SU-DHL-6 (cell line): ENCODE results near the gene ACAP2.
A peak's percentile ranks its signal among the peaks of the same experiment; 100 is the strongest.

Source experiments
- H2AFZ ChIP-seq: fragments of 200-600 bp; sonication (generic); 2 replicates; pipeline ENCODE4 v1.6.1; 2014; ENCODE audit warnings: low read depth, mild to moderate bottlenecking, moderate library complexity, mixed read lengths, antibody characterized with exemption, low read length; ENCODE audit not compliant: severe bottlenecking
- H3F3A ChIP-seq: fragments of 200-600 bp; shearing (Covaris generic); 2 replicates; pipeline ENCODE4 v1.6.0; 2016; ENCODE audit warnings: antibody characterized with exemption, mild to moderate bottlenecking; ENCODE audit not compliant: insufficient read depth
- H3K27ac ChIP-seq: fragments of 200-600 bp; sonication (generic); 2 replicates; pipeline ENCODE4 v1.5.1; 2016; ENCODE audit warnings: low read depth, mild to moderate bottlenecking, low read length, moderate library complexity, mixed read lengths
- H3K27me3 ChIP-seq: fragments of 200-600 bp; sonication (generic), shearing (Covaris generic); 2 replicates; pipeline ENCODE4 v1.6.0; 2014; ENCODE audit warnings: mild to moderate bottlenecking, low read length
- H3K36me3 ChIP-seq: fragments of 200-600 bp; sonication (generic); 2 replicates; pipeline ENCODE4 v1.6.1; 2014; ENCODE audit warnings: mild to moderate bottlenecking, low read length, mixed read lengths
- H3K4me2 ChIP-seq: fragments of 300-600, 200-600 bp; shearing (Covaris generic), sonication (generic); 2 replicates; pipeline ENCODE4 v1.6.0; 2014; ENCODE audit warnings: low read length, low read depth, mild to moderate bottlenecking; ENCODE audit not compliant: poor library complexity, severe bottlenecking
- H3K4me3 ChIP-seq: fragments of 200-600 bp; sonication (generic); 2 replicates; pipeline ENCODE4 v1.5.1; 2014; ENCODE audit warnings: antibody characterized with exemption, low read length, mild to moderate bottlenecking, mixed read lengths; ENCODE audit not compliant: insufficient read depth, poor library complexity, severe bottlenecking
- H3K79me2 ChIP-seq: fragments of 200-600 bp; sonication (generic); 2 replicates; pipeline ENCODE4 v1.6.1; 2014; ENCODE audit warnings: mild to moderate bottlenecking, low read length, moderate library complexity; ENCODE audit not compliant: insufficient read depth
- H3K9ac ChIP-seq: fragments of 200-600 bp; sonication (generic); 2 replicates; pipeline ENCODE4 v1.7.0; 2014; ENCODE audit warnings: mild to moderate bottlenecking, low read length
- H3K9me2 ChIP-seq: fragments of 200-600 bp; sonication (generic); replicated peaks from 2 replicates; pipeline ENCODE4 v1.6.1; 2014; ENCODE audit warnings: low read length; ENCODE audit not compliant: insufficient read depth
- H3K9me3 ChIP-seq: fragments of 200-600 bp; sonication (generic); 2 replicates; pipeline ENCODE4 v1.6.1; 2014; ENCODE audit warnings: low read length, mixed read lengths; ENCODE audit not compliant: insufficient read depth
- H4K20me1 ChIP-seq: fragments of 200-600 bp; sonication (generic); 2 replicates; pipeline ENCODE4 v1.6.1; 2014; ENCODE audit warnings: low read depth, mild to moderate bottlenecking, antibody characterized with exemption, low read length, moderate library complexity, mixed read lengths
- CTCF ChIP-seq: fragments of 200-600 bp; sonication (generic); IDR thresholded peaks from one replicate; pipeline ENCODE4 v1.5.1; 2017; ENCODE audit warnings: antibody characterized with exemption, mild to moderate bottlenecking, low read length, moderate library complexity; ENCODE audit not compliant: insufficient read depth, poor library complexity, severe bottlenecking
- EZH2phosphoT487 ChIP-seq: fragments of 200-600 bp; sonication (generic), shearing (Covaris generic); conservative IDR thresholded peaks from 2 replicates; pipeline ENCODE4 v1.6.1; 2018; ENCODE audit warnings: mild to moderate bottlenecking, antibody characterized with exemption, low read length, moderate library complexity, mixed read lengths

The ACAP2 gene

GRCh38 chr3:195394024-195394423 is 48.8 kb downstream of the ACAP2 start:
- H4K20me1 ChIP-seq = no peaks in the 10 kb centered on the region
- no peak overlapping the region for H2AFZ ChIP-seq
- TF ChIP-seq CTCF (no peak), EZH2phosphoT487 (no peak)
- no peaks in the 10 kb centered on the region for H3K36me3 ChIP-seq
- no peaks in the 10 kb centered on the region for H3K27me3 ChIP-seq
- H3K9ac ChIP-seq = no peak overlapping the region
- H3K4me3 ChIP-seq = no peak overlapping the region
- no peaks in the 10 kb centered on the region for H3K9me3 ChIP-seq
- H3K79me2 ChIP-seq = peaks cover 63% of the 10 kb centered on the region
- peak overlapping the region; percentile 39 for H3K4me2 ChIP-seq
- peaks cover 21% of the 10 kb centered on the region; the same call in 1 of the 2 replicates for H3F3A ChIP-seq
- H3K9me2 ChIP-seq = no peaks in the 10 kb centered on the region
- H3K27ac ChIP-seq = peak overlapping the region; percentile 37; the same call in 1 of the 2 replicates

- H3K4me2 ChIP-seq = no peak overlapping the region
- H3F3A ChIP-seq = peaks cover 7% of the 10 kb centered on the region; the same call in 1 of the 2 replicates
Measured at GRCh38 chr3:195388380-195388779, 54.4 kb downstream of the ACAP2 start.

GRCh38 chr3:195386739-195387138 is 56.1 kb downstream of the ACAP2 start:
- 0 out of 2 replicates have a peak, but pooled peaks cover 2% of the 10 kb centered on the region for H3K36me3 ChIP-seq
- no peaks in the 10 kb centered on the region for H3K27me3 ChIP-seq
- H3K4me2 ChIP-seq = no peak overlapping the region
- 0 out of 2 replicates have a peak, but pooled peaks cover 4% of the 10 kb centered on the region for H4K20me1 ChIP-seq
- H3F3A ChIP-seq = no peaks in the 10 kb centered on the region
- TF ChIP-seq CTCF = no peak
- no peak for TF ChIP-seq EZH2phosphoT487
- H3K9ac ChIP-seq = no peak overlapping the region
- no peak overlapping the region for H3K27ac ChIP-seq
- H3K79me2 ChIP-seq = peaks cover 33% of the 10 kb centered on the region
- H3K9me3 ChIP-seq = no peaks in the 10 kb centered on the region
- H3K4me3 ChIP-seq = no peak overlapping the region
- H2AFZ ChIP-seq = no peak overlapping the region
- H3K9me2 ChIP-seq = no peaks in the 10 kb centered on the region

More at GRCh38 chr3:195388380-195388779, 54.4 kb downstream of the ACAP2 start:
- no peak overlapping the region for H3K27ac ChIP-seq
- no peaks in the 10 kb centered on the region for H3K9me2 ChIP-seq
- 0 out of 2 replicates have a peak, but pooled peaks cover 2% of the 10 kb centered on the region for H3K36me3 ChIP-seq
- H3K9me3 ChIP-seq = no peaks in the 10 kb centered on the region
- H3K9ac ChIP-seq = no peak overlapping the region
- TF ChIP-seq CTCF (no peak), EZH2phosphoT487 (no peak)
- H2AFZ ChIP-seq = no peak overlapping the region
- H3K79me2 ChIP-seq = peaks cover 38% of the 10 kb centered on the region
- H4K20me1 ChIP-seq = 0 out of 2 replicates have a peak, but pooled peaks cover 4% of the 10 kb centered on the region
- H3K27me3 ChIP-seq = no peaks in the 10 kb centered on the region
- no peak overlapping the region for H3K4me3 ChIP-seq
